Measurements from ENCODE around the gene LAG3.
A peak's percentile ranks its signal among the peaks of the same experiment; 100 is the strongest.

The LAG3 gene

DNA sequence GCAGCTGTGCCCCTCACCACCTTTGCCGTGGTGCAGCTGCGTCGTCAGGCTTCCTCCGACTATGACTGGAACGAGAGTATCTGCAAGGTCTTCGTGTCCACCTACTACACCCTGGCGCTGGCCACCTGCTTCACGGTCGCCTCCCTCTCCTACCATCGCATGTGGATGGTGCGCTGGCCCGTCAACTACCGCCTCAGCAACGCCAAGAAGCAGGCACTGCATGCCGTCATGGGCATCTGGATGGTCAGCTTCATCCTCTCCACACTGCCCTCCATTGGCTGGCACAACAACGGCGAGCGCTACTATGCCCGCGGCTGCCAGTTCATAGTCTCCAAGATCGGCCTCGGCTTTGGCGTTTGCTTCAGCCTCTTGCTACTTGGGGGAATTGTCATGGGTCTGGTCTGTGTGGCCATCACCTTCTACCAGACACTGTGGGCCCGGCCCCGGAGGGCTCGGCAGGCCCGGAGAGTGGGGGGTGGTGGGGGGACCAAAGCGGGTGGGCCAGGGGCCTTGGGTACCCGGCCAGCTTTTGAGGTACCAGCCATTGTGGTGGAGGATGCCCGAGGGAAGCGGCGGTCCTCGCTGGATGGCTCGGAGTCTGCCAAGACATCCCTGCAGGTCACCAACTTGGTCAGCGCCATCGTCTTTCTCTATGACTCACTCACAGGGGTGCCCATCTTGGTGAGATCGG is 51.9 kb downstream of the LAG3 start:
- DNase-seq = no peak

DNA sequence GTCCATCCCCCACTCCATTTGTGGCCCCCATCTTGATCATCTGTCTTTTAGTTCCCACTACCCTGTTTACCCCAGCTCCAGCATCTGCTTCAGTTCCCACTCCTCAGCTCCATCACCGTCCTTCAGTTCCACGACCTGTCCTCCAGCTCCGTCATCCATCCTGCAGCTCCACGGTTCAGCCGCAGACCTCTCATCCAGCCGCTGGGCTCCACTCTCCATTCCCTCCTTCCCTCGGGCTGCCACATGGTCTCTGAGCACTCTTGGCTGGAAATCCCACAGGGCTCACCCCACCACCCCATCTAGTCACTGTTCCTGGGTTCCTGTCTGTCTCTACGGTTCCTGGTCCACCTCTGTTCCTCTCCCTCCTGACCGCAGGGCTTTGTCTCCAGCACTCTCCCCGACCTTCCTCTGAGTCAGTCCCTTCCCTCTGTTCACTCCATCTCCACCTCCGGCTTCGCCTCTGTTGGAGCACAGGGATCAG is 52.6 kb downstream of the LAG3 start:
- DNase-seq = no peak

DNA sequence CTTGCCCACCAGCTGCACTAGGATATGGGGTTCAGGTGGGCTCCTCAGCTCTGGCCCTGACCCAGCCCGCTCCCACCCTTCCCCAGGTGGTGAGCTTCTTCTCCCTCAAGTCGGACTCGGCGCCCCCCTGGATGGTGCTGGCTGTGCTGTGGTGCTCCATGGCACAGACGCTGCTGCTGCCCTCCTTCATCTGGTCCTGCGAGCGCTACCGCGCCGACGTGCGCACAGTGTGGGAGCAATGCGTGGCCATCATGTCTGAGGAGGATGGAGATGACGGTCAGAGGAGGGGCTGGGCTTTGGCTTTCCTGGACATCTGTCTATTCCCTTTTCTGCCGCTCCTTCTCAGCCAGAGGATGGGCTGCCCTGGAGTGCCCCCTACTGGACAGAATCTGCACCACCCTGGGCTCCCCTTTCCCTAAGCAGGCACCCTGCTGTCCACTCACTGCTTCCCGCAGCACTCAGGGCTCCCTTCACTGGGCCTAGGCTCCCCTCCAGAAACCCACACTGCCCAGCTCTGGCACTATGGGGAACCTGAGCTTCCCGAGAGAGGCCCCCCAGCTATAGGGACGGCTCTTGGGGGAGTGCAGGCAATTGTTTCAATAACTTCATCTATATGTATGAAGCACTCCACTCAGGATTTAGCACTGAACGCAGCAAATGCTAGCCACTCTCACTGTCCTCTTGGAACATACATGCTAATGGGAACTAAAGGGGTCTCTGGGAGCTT is 53.2 kb downstream of the LAG3 start:
- DNase-seq = peak; percentile 65

DNA sequence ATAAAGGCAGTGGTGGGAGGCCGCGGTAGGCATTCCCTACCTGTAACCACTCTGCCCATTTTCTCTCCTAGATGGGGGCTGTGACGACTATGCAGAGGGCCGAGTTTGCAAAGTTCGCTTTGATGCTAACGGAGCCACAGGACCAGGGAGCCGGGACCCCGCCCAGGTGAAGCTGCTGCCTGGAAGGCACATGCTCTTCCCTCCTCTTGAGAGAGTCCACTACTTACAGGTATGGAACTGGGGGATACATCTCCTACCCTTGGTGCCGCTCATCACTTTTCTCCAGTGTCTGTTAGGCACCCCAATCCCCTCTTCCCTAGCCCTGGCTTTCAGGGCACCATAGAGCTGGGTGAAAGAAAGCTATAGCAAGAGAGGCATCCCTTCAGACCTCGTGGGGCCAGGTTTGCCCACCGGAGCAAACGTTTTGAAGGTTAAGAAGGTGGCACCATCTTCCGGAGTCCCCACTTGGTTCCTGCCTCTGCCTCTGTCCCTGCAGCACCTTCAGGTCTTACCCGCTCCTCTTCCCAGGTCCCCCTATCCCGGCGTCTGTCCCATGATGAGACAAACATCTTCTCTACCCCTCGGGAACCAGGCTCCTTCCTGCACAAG is 53.9 kb downstream of the LAG3 start:
- no peak for DNase-seq

GRCh38 chr12:6826734-6827436 is 54.6 kb downstream of the LAG3 start:
- DNase-seq = no peak

DNA sequence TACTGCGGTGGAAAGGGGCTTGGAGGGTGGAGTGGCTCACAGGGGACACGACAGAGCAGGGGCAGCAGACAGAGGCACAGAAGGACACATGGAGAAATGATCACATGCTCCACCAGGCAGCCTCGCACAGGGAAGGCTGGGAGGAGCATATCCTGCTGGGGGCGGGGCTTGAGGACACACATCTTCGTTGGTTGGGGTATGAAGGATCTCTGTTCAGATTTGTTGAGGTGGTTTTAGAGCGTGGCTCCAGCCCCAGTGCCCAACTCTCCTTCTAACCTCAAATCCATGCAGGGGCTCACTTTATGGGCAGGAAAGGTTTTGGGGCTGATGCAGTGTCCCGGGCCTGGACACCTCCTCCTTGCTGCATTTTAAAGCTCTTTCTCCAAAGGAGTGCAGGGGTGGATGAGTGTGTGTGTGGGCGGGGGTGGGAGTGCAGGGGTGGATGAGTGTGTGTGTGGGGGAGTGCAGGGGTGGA is 55.2 kb downstream of the LAG3 start:
- peak; percentile 78 for DNase-seq

Measured in NCI-H774 (cell line).